HG03432 (cell line): ENCODE data around the gene MFAP4.

ENCODE experiments used
- ATAC-seq: cut with Tn5 transposase; IDR thresholded peaks from one replicate; pipeline ENCODE4 v1.9.1; 2021; ENCODE audit warnings: mild to moderate bottlenecking, moderate library complexity; ENCODE audit not compliant: unreplicated experiment

MFAP4 gene

DNA sequence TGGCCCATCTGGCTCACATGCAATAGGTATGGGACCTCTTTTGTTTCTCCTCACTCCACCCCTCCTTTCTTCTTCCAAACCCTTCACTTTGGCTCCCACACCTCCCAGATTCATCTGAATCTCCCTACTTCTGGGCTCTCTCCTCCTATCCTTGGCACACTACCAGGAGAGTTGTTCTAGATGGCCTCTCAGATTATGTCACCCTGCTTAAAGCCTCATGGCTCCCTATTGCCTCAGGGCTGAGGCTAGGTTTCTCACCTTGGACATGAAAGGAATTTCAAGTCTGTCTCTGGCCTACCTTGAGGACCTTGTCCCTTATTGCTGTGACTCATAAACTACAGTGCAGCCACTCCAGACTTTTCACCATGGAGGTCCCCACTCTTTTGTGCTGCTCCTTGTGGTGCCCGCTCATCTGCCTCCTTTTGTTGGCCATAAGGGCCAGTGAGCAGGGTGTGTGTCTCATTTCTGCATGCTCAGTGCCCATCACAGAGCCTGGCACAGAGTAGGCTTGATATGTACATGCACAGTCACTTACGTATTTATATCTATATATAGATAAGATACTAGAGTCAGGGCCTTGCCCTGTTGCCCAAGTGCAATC is 1.0 kb upstream of the MFAP4 start:
- ATAC-seq = no peak

DNA sequence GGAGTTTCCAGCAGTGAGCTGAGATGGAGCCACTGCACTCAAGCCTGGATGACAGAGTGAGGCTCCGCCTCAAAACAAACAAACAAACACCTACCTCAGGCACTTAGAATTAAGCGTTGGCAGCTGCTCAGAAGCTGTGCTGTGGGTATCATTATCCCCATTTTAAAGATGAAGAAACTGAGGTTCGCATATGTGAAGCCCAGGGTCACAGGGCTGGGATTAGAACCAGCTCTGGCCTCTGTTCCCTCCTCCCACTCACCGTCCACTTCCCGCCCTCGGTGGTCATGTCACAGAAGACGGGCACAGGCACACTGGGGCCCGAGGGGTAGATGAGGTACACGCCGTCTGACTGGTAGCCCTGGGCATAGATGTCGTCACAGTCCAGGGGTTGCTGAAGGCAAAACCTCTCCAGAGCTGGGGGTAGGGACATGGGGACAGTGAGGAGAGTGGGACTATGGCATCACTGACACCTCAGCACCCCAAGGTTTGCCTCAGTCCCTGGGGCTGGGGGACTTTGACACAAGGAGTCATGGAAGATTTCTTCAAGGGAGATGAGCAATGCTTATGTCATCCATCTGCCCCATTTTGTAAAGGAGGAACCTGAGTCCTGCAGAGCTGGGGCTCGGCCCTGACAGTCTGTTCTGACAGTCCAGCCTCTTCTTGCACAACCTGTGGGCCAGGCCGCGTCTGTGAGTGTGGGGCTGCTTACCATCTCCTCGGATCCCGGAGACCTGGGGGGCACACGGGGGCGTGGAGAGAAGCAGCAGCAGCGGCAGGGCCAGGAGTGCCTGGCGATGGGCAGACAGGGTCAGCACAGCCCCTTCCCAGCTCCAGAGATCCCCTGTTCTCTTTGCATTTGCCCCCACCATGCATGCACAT is 700 bp downstream of the MFAP4 start:
- no peak for ATAC-seq

DNA sequence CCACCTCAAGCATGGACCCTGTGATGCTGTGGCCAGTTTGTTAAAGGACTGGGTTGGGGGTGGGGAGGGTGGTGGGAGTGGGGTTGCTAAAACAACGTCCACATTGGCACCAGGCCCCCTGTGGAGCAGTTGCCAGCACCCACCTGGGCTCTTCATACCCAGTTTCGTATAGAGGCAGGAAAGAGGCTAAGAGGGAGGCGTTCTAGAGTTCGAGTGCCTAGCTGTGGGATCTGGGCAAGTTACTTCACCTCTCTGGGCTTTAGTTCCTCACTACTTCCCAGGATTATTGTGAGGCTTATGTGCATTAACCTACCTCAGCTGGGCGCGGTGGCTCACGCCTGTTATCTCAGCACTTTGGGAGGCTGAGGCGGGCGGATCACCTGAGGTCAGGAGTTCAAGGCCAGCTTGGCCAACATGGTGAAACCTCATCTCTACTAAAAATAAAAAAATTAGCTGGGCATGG is 1.4 kb downstream of the MFAP4 start:
- ATAC-seq = no peak

DNA sequence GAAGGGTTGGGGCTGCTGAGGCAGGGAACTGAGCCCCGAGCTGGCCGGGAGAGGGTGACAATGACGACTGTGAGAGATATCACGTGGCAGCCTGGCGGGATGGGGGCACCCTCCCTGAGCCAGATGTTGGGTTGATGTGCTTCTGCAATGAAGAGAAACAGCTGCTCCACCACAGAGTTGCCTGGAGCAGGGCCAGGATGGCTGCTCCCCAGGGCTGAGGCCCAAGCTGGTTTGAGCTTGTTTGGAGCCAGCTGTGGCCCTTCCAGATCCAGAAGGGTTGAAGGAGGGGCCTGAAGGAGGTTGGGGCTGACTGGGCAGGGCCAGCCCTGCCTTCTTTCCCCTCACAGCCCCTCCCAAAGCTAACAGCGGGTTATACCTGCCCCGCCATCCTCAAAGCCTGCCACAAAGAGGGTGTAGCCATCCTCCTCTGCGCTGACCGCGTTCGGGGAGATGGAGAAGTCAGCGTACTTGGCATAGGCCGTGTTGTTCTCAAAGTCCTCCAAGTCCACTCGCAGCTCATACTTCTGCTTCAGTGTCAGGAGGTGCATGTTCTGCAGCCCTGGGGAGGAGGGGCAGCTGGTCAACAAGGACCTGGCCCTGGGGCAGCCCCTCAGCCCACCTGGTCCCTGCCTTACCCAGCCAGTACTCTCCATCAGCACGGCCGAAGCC is 2.1 kb downstream of the MFAP4 start:
- ATAC-seq = no peak

DNA sequence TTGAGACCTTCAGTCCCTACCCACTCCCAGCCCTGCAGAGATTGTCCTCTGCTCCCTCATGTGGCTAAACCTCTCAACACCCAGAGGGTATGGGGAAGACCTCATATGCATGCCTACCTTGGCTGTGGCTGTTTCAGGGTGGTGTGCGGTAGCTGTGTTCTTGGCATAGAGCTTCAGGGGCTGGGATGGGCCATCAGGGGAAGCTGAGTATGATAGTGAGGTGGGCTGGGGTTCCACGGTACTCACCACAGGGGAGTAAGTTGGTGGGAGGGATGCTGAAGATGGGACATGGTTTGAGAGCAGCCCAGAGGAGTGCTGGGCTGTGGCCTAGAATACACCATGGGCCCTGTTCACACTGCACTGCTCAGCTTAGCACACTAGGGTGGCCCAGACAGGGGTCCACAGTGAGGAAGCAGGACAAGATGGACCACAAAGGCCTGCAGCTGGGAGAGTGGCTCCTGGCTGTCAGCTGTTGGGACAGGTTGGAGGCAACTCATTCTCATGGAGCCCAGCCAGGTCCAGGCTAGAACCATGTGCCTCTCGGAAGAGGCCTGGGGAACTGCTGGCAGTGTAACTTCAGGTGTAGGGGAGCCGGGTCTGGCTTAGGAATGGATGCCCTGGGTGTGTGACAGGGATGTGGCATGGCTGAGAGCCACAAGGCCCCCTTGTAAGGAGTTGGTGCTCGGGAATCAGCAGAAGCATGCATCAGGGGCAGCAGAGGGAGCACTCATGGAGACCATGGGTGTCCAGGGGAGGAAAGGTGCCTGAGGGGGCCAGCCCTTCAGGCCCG is 3.1 kb downstream of the MFAP4 start:
- ATAC-seq = no peak

DNA sequence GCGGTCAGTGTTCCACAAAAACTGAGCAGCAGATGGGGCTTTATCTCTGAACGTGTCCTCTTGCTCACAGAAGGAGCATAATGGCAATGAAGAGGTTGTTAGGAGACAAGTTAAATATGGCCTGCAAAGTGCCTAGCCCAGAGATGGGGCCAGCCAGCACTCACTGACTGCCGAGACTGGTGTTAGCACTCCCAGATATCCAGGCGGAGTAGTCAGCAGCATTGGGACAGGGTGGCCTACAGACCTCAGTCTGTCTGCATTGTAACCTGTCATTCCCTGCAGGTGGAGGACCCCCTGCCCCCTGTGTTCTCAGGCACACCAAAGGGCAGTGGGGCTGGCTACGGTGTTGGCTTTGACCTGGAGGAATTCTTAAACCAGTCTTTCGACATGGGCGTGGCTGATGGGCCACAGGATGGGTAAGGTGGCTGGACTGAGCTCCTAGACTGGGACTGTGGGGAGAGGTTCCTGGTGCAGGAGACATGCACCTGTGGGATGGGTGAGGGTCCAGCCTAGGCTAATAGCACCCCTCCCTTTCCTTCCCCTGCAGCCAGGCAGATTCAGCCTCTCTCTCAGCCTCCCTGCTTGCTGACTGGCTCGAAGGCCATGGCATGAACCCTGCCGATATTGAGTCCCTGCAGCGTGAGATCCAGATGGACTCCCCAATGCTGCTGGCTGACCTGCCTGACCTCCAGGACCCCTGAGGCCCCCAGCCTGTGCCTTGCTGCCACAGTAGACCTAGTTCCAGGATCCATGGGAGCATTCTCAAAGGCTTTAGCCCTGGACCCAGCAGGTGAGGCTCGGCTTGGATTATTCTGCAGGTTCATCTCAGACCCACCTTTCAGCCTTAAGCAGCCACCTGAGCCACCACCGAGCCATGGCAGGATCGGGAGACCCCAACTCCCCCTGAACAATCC is 4.2 kb downstream of the MFAP4 start:
- no peak for ATAC-seq

DNA sequence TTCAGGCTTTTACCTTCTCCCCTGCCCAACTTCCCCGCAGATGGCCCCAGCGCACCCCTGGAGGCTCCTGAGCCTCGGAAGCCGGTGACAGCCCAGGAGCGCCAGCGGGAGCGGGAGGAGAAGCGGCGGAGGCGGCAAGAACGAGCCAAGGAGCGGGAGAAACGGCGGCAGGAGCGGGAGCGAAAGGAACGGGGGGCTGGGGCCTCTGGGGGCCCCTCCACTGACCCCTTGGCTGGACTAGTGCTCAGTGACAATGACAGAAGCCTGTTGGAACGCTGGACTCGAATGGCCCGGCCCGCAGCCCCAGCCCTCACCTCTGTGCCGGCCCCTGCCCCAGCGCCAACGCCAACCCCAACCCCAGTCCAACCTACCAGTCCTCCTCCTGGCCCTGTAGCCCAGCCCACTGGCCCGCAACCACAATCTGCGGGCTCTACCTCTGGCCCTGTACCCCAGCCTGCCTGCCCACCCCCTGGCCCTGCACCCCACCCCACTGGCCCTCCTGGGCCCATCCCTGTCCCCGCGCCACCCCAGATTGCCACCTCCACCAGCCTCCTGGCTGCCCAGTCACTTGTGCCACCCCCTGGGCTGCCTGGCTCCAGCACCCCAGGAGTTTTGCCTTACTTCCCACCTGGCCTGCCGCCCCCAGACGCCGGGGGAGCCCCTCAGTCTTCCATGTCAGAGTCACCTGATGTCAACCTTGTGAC is 5.1 kb downstream of the MFAP4 start:
- ATAC-seq = no peak

DNA sequence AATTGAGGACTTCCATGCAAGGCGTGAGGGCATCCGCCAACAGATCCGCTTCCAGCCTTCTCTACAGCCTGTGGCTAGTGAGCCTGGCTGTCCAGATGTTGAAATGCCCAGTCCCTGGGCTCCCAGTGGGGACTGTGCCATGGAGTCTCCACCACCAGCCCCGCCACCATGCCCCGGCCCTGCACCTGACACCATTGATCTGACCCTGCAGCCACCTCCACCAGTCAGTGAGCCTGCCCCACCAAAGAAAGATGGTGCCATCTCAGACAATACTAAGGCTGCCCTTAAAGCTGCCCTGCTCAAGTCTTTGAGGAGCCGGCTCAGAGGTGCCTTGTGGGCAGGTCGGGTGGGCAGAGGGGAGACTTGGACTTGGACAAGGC is 5.6 kb downstream of the MFAP4 start:
- ATAC-seq = no peak

DNA sequence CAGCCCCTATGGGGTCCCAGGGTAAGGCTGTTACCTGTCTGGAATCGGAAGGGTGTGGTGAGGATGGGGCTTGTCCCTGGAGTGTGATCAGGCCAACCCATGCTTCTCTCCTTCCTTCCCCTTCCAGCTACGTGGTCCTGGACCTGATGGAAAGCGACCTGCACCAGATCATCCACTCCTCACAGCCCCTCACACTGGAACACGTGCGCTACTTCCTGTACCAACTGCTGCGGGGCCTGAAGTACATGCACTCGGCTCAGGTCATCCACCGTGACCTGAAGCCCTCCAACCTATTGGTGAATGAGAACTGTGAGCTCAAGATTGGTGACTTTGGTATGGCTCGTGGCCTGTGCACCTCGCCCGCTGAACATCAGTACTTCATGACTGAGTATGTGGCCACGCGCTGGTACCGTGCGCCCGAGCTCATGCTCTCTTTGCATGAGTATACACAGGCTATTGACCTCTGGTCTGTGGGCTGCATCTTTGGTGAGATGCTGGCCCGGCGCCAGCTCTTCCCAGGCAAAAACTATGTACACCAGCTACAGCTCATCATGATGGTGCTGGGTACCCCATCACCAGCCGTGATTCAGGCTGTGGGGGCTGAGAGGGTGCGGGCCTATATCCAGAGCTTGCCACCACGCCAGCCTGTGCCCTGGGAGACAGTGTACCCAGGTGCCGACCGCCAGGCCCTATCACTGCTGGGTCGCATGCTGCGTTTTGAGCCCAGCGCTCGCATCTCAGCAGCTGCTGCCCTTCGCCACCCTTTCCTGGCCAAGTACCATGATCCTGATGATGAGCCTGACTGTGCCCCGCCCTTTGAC is 6.3 kb downstream of the MFAP4 start:
- no peak for ATAC-seq

DNA sequence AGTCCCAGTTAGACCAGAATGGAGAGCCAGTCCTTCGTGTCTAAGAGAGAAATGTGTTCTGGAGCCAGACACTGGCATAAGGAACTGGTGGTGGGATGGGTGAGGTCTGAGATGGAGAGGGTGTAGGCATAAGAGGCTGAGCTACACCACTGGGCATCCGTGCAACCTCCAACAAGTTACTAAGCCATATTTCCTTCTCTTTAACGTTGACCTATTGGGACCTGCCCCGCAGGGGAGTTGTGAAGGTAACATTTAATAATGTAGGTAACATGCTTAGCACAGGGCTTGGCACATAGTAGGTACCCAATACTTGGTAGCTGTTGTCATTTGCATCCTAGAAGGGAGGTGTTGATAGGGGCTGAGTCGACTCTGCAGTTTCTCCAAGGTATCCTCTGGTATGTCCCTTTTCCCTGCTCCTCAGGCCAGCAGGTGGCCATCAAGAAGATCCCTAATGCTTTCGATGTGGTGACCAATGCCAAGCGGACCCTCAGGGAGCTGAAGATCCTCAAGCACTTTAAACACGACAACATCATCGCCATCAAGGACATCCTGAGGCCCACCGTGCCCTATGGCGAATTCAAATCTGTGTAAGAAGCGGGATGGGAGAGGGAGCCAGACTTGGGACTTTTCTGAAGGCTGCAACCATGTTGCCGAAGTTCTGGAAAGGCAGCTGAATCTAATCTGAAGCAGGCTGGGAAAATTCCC is 7.5 kb downstream of the MFAP4 start:
- ATAC-seq = no peak

DNA sequence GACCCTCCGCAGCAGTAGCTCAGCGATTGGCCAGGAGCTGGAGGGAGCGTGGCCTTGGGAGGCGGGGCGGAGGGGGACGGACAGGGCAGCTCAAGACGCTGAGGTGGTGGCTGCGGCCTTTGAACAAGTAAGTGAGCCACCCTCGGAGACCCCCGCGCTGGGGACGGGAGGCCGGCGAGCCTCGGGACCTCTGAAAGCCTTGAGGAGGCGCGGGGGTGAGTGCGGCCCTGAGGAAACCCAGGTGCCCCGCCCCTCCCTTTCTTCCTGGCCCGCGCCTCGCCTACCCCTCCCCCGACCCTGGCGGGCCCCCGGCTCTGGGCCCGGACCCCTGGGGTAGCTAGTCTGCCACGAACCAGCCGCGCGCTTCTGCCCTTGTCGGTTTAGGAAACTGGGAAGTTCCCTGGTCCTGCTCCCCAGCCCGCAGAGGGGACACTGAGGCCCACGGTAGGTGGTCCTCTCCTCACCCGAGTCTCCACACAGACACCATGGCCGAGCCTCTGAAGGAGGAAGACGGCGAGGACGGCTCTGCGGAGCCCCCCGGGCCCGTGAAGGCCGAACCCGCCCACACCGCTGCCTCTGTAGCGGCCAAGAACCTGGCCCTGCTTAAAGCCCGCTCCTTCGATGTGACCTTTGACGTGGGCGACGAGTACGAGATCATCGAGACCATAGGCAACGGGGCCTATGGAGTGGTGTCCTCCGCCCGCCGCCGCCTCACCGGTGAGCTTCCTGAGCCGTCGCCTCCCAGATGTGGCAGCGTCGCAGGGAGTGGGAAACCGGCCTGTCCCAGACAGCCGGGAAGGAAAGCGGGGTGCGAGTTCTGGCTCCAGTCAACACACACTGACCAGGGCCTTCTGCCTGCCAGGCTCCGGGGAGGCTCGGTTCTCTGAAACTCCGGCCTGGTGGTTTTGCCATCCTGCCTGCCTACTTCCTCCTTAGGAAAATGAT is 8.3 kb downstream of the MFAP4 start, which contains the start of gene MAPK7:
TSS of gene MAPK7 (plus strand) at position 83 of the 945 bp plus-strand sequence. CDS start at position 486, 403 bp downstream.
- peak; percentile 23 for ATAC-seq

DNA sequence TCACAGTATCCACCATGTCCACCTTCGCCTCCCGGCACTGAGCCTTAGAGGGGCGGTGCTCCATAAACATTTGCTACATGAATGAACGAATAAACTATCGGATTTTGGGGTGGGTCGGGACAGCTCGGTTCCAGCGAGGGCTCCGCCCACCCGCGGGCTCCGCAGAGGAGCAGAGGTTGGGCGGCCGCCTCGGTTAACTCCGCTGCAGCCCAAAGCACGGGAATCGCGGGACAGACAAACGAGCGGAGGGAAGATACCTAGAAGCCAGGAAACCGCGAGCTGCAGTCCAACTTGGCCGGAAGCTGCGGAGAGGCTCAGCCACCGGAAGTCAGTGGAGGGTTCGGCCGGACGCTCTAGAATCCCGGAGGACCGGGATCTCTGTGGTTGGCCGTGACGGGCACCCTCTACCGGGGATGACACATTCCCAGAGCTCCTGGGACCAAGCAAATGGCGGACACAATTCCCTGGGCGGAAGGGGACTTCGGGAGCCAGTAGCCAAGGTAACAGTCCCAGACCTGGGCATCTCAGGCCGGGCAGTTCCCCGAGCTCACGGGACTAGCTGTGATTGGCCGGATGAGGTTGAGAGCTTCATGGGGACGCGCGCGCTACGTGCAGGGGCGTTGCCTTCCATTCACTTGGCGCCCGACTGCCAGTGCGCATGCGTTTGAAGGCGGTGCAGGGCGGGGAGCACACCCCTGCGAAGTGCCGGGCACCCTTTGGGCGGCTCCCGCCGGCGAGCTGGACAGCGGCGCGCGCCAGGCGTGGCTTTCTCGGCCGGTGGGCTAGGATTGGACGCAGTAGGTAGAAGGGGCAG is 9.2 kb downstream of the MFAP4 start:
- peak; percentile 94 for ATAC-seq

DNA sequence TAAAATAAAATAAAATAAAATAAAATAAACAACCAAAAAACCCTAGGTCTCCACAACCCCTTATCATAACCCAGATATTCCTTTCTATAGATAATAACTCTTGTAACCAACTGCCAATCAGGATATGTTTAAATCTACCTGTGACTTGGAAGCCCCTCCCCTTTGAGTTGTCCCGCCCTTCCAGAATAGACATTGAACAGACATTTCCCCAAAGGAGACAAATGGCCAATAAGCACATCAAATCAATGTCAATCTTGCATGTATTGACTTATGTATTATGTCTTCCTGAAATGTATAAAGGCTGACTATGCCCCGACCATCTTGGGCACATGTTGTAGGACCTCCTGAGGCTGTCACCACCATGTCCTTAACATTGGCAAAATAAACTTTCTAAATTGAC is 10.2 kb downstream of the MFAP4 start:
- no peak for ATAC-seq

DNA sequence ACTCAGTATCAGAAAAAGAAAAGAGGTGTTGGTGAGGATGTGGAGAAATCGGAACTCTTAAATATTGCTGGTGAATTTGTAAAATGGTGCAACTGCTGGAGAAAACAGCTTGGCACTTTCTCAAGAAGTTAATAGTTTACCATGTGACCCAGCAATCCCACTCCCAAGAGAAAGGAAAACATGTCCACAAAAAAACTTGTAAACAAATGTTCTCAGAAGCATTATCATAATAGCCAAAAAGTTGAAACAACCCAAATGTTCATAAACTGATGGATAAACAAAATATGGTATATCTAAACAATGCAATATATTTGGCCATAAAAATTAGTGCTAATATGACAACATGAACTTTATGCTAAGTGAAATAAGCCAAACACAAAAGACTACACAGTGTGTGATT is 11.3 kb downstream of the MFAP4 start:
- ATAC-seq = no peak

DNA sequence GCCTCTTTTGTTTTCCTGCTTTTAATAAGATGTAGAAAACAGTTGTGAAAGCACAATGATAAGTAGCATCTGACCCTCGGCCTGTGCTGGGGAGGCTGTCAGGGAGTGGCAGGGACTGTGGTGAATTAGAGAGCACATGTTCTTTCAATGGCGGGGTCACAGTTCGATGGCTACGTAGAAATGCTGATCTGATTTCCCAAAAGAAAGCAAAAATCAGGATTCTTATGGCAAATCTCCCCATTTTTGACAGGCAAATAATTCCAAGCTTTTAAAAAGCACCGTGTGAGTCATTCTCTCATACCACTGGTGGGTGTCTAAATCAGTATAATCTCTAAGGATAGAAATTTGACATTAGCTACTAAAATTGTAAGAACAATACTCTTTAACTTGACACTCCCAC is 12.9 kb downstream of the MFAP4 start:
- ATAC-seq = no peak
